H1 (cell line): Measurements from ENCODE around the gene LPCAT1. TPM values are rescaled to one million over a fixed set of nuclear protein-coding genes. Genes with fewer than 3 reads are reported as not detected.

Experiments used
- CTCF ChIA-PET: fragments of 300-600 bp; sonication (Branson Sonifier 250); formaldehyde crosslinking; loops from one replicate; lab custom pipeline; 2021; ENCODE audit not compliant: partially characterized antibody; lab: Charles Lee
- POLR2A ChIA-PET: fragments of 300-600 bp; sonication (Branson Sonifier 250); formaldehyde crosslinking; loops from one replicate; lab custom pipeline; 2021; ENCODE audit warnings: inconsistent platforms; ENCODE audit not compliant: partially characterized antibody; lab: Charles Lee
- DNase-seq, 2 experiments: peaks; one replicate each; pipeline versions ENCODE4 v3.0.0 to v3.0.0-alpha.2; 2010 to 2022; ENCODE audit warnings: low spot score in 2 of 2, low read depth in 1 of 2, mixed read lengths in 1 of 2
- FAIRE-seq: peaks from 2 replicates; lab custom pipeline; 2011; peaks lifted over from hg19 to GRCh38; lab: Jason Lieb, UNC
- H2AFZ ChIP-seq: 2 replicates; pipeline ENCODE4 v1.8.1; 2012; ENCODE audit warnings: low read length, inconsistent platforms
- H2AK5ac ChIP-seq: 2 replicates; pipeline ENCODE4 v1.6.1; 2013; ENCODE audit warnings: low read depth, low read length
- H2BK120ac ChIP-seq: replicated peaks from 2 replicates; pipeline ENCODE3; 2013; ENCODE audit warnings: low read depth, low read length, inconsistent platforms
- H2BK12ac ChIP-seq: 2 replicates; pipeline ENCODE4 v1.6.1; 2013; ENCODE audit warnings: low read depth, low read length
- H2BK15ac ChIP-seq: 2 replicates; pipeline ENCODE4 v1.6.1; 2013; ENCODE audit warnings: low read length
- H2BK20ac ChIP-seq: 2 replicates; pipeline ENCODE4 v1.6.1; 2013; ENCODE audit warnings: low read length
- H2BK5ac ChIP-seq: 2 replicates; pipeline ENCODE4 v1.6.1; 2013; ENCODE audit warnings: low read depth, low read length
- H3K14ac ChIP-seq: 2 replicates; pipeline ENCODE4 v1.6.1; 2013; ENCODE audit warnings: inconsistent platforms; ENCODE audit not compliant: insufficient read length
- H3K18ac ChIP-seq: 2 replicates; pipeline ENCODE4 v1.6.1; 2013; ENCODE audit warnings: low read length; ENCODE audit errors: extremely low read depth
- H3K23ac ChIP-seq: 2 replicates; pipeline ENCODE4 v1.6.1; 2013; ENCODE audit warnings: inconsistent platforms; ENCODE audit not compliant: insufficient read length
- H3K23me2 ChIP-seq: 2 replicates; pipeline ENCODE4 v1.6.1; 2013; ENCODE audit warnings: low read depth, low read length
- H3K27ac ChIP-seq: 2 replicates; pipeline ENCODE4 v1.6.1; 2011; ENCODE audit warnings: low read depth, low read length, inconsistent platforms
- H3K27me3 ChIP-seq, 4 experiments: replicated peaks in 1 of 4; 1 replicate in 1 of 4; 2 replicates in 3 of 4; pipeline versions ENCODE4 v1.6.1 to v1.8.1; 2011 to 2013; ENCODE audit warnings: low read length in 3 of 4, mild to moderate bottlenecking in 3 of 4, inconsistent platforms in 2 of 4, mixed read lengths in 2 of 4, moderate library complexity in 1 of 4; ENCODE audit not compliant: control insufficient read depth in 3 of 4, insufficient read depth in 3 of 4; ENCODE audit errors: extremely low read depth in 1 of 4
- H3K36me3 ChIP-seq, 4 experiments: 2 replicates each; pipeline versions ENCODE4 v1.6.1 to v1.8.1; 2011 to 2013; ENCODE audit warnings: mild to moderate bottlenecking in 4 of 4, low read length in 3 of 4, moderate library complexity in 2 of 4, control low read depth in 1 of 4, inconsistent platforms in 1 of 4; ENCODE audit not compliant: insufficient read depth in 4 of 4, control insufficient read depth in 2 of 4
- H3K4ac ChIP-seq: replicated peaks from 2 replicates; pipeline ENCODE3; 2013; ENCODE audit warnings: low read length, low read depth, mixed read lengths, inconsistent platforms; ENCODE audit not compliant: insufficient read length
- H3K4me1 ChIP-seq, 4 experiments: replicated peaks in 1 of 4; 1 replicate in 1 of 4; 2 replicates in 3 of 4; pipeline versions ENCODE4 v1.6.1 to v1.8.1; 2011 to 2013; ENCODE audit warnings: low read length in 3 of 4, inconsistent platforms in 2 of 4, mixed read lengths in 1 of 4; ENCODE audit not compliant: insufficient read depth in 4 of 4, control insufficient read depth in 3 of 4
- H3K4me2 ChIP-seq, 2 experiments: 2 replicates each; pipeline versions ENCODE4 v1.6.1 to v1.8.1; 2011 to 2013; ENCODE audit warnings: low read depth in 2 of 2, low read length in 2 of 2, control low read depth in 1 of 2, inconsistent platforms in 1 of 2, mild to moderate bottlenecking in 1 of 2; ENCODE audit not compliant: insufficient read depth in 1 of 2
- H3K4me3 ChIP-seq, 4 experiments: fragments of 200-600, 300-600 bp in 1 of 4; sonication (generic), shearing (Covaris generic), sonication (Bioruptor Twin) in 1 of 4; 2 replicates each; pipeline versions ENCODE4 v1.5.1 to v1.8.1; 2011 to 2016; ENCODE audit warnings: low read length in 4 of 4, low read depth in 3 of 4, control low read depth in 2 of 4, inconsistent platforms in 2 of 4, mild to moderate bottlenecking in 2 of 4, mixed read lengths in 1 of 4, moderate library complexity in 1 of 4; ENCODE audit not compliant: insufficient read depth in 2 of 4; ENCODE audit errors: extremely low read depth in 1 of 4
- H3K56ac ChIP-seq: replicated peaks from 2 replicates; pipeline ENCODE3; 2013; ENCODE audit warnings: low read depth, mild to moderate bottlenecking, mixed read lengths, low read length, inconsistent platforms; ENCODE audit not compliant: insufficient read length
- H3K79me1 ChIP-seq: 2 replicates; pipeline ENCODE4 v1.6.1; 2013; ENCODE audit warnings: low read depth, low read length, control low read depth
- H3K79me2 ChIP-seq, 2 experiments: 2 replicates each; pipeline versions ENCODE4 v1.6.1 to v1.8.1; 2012 to 2013; ENCODE audit warnings: low read length in 2 of 2, mild to moderate bottlenecking in 2 of 2, inconsistent platforms in 1 of 2; ENCODE audit not compliant: insufficient read depth in 2 of 2, control insufficient read depth in 1 of 2
- H3K9ac ChIP-seq, 4 experiments: replicated peaks in 1 of 4; 1 replicate in 1 of 4; 2 replicates in 3 of 4; pipeline versions ENCODE4 v1.6.1 to v1.8.1; 2011 to 2013; ENCODE audit warnings: low read depth in 3 of 4, low read length in 3 of 4, control low read depth in 2 of 4, mild to moderate bottlenecking in 2 of 4, moderate library complexity in 2 of 4, inconsistent platforms in 1 of 4; ENCODE audit errors: extremely low read depth in 1 of 4
- H3K9me3 ChIP-seq, 2 experiments: 2 replicates each; pipeline versions ENCODE4 v1.6.1 to v1.8.1; 2012 to 2013; ENCODE audit warnings: mild to moderate bottlenecking in 2 of 2, moderate library complexity in 2 of 2, control low read depth in 1 of 2, inconsistent platforms in 1 of 2, low read depth in 1 of 2, low read length in 1 of 2, mixed read lengths in 1 of 2; ENCODE audit not compliant: insufficient read depth in 2 of 2
- H4K20me1 ChIP-seq, 2 experiments: replicated peaks in 1 of 2; 2 replicates each; pipeline versions ENCODE3 to v1.8.1; 2011 to 2013; ENCODE audit warnings: inconsistent platforms in 2 of 2, low read length in 2 of 2, mild to moderate bottlenecking in 1 of 2; ENCODE audit not compliant: insufficient read depth in 2 of 2, control insufficient read depth in 1 of 2
- H4K5ac ChIP-seq: 2 replicates; pipeline ENCODE4 v1.6.1; 2013; ENCODE audit warnings: low read length, low read depth, mixed read lengths, inconsistent platforms; ENCODE audit not compliant: insufficient read length
- H4K8ac ChIP-seq: 2 replicates; pipeline ENCODE4 v1.8.0; 2013; ENCODE audit warnings: mild to moderate bottlenecking, moderate library complexity, low read length, inconsistent platforms; ENCODE audit not compliant: insufficient read depth; ENCODE audit errors: extremely low read depth
- H4K91ac ChIP-seq: replicated peaks from 2 replicates; pipeline ENCODE3; 2013; ENCODE audit warnings: low read length, mixed read lengths, inconsistent platforms; ENCODE audit not compliant: insufficient read length
- CREB1 ChIP-seq: IDR thresholded peaks from 2 replicates; pipeline ENCODE4 v1.6.1; 2012; ENCODE audit warnings: inconsistent platforms
- EZH2 ChIP-seq: fragments of 200-600 bp; sonication (generic); IDR thresholded peaks from 2 replicates; pipeline ENCODE4 v1.7.1; 2012; ENCODE audit warnings: low read depth, mild to moderate bottlenecking, moderate library complexity, low read length, inconsistent platforms; ENCODE audit not compliant: severe bottlenecking
- KDM1A ChIP-seq: fragments of 200-600, 300-600 bp; sonication (generic); IDR thresholded peaks from 2 replicates; pipeline ENCODE4 v1.7.1; 2016; ENCODE audit warnings: mild to moderate bottlenecking, low read length, borderline replicate concordance
- NANOG ChIP-seq: IDR thresholded peaks from 2 replicates; pipeline ENCODE4 v1.6.1; 2011; ENCODE audit warnings: low read length, low read depth, mild to moderate bottlenecking, inconsistent platforms; ENCODE audit not compliant: insufficient read depth, poor library complexity, severe bottlenecking
- RBBP5 ChIP-seq: IDR thresholded peaks from 2 replicates; pipeline ENCODE4 v1.7.1; 2012; ENCODE audit warnings: low read depth, mild to moderate bottlenecking, inconsistent platforms, low read length, moderate library complexity, borderline replicate concordance
- RFX5 ChIP-seq: IDR thresholded peaks from 2 replicates; pipeline ENCODE4 v1.6.1; 2011; ENCODE audit warnings: low read depth, low read length, improper control_type of control experiment, borderline replicate concordance
- SRF ChIP-seq: IDR thresholded peaks from 2 replicates; pipeline ENCODE4 v1.6.1; 2011; ENCODE audit warnings: mild to moderate bottlenecking, low read depth, low read length, moderate library complexity
- TBP ChIP-seq: IDR thresholded peaks from 2 replicates; pipeline ENCODE4 v1.6.1; 2011; ENCODE audit warnings: low read depth, low read length, improper control_type of control experiment
- TEAD4 ChIP-seq: IDR thresholded peaks from 2 replicates; pipeline ENCODE4 v1.6.1; 2012; ENCODE audit warnings: low read depth, low read length, inconsistent platforms, mixed read lengths
- YY1 ChIP-seq: IDR thresholded peaks from 2 replicates; pipeline ENCODE4 v1.6.1; 2011; ENCODE audit warnings: low read depth, mild to moderate bottlenecking, low read length
- ZNF274 ChIP-seq: IDR thresholded peaks from 2 replicates; pipeline ENCODE4 v1.7.0; 2012; ENCODE audit warnings: low read length, borderline replicate concordance; ENCODE audit errors: extremely low read depth
- WGBS, 2 experiments: shearing (Covaris generic) in 1 of 2; methylation state at CpG; one replicate each; pipeline versions ENCODE4 v1.1.6 to v1.1.7; 2013 to 2015; ENCODE audit warnings: low lambda C conversion rate in 2 of 2, mixed read lengths in 2 of 2, inconsistent platforms in 1 of 2, low coverage in 1 of 2, missing lambda C conversion rate in 1 of 2; ENCODE audit not compliant: insufficient replicate concordance in 2 of 2, insufficient coverage in 1 of 2, insufficient read length in 1 of 2; ENCODE audit errors: extremely low coverage in 1 of 2, missing lambda C conversion rate in 1 of 2; 5-methylcytosine and 5-hydroxymethylcytosine counted together
- polyA plus RNA-seq, 7 experiments: library from polyadenylated mRNA; depleted of rRNA in 3 of 7; stranded (reverse) in 5 of 7; unstranded in 2 of 7; fragments of >200 nt in 5 of 7; fragments of 200-250 nt in 2 of 7; gene quantifications; 1 replicate in 5 of 7; 2 replicates in 1 of 7; 4 replicates in 1 of 7; pipeline versions ENCODE4 v1.2.1 to v1.2.3, GENCODE V29; 2011 to 2013; ENCODE audit warnings: missing spikeins in 2 of 7, mixed read lengths in 2 of 7
- total RNA-seq: library from RNA; stranded (reverse); fragmentation: NEBNext Ultra II Directional; extraction: Animal tissue kit (Norgen Biotek cat#: 25700); gene quantifications from 2 replicates; pipeline ENCODE4 v1.2.1, GENCODE V29; 2021
- TF ChIP-seq, protein P1 (sequence below): IDR thresholded peaks from 2 replicates; pipeline ENCODE4 v1.6.1; 2011; ENCODE audit warnings: low read depth, mild to moderate bottlenecking, low read length; ENCODE audit not compliant: insufficient read depth

Gene LPCAT1
- total and polyA plus RNA-seq, 2 of the 8 experiments (the other 6 are each of a cell fraction or from before 2014, with no cell fraction given): 107 to 260 TPM

GRCh38 chr5:1552521-1553255 is 28.9 kb upstream of the LPCAT1 start:
- no peaks in the 10 kb centered on the region for H3K36me3 ChIP-seq
- H3K4me1 ChIP-seq: no peaks in the 10 kb centered on the region; a peak in 1 of 7 replicates
- H3K23ac ChIP-seq: no peak overlapping the region
- no peaks in the 10 kb centered on the region for H3K23me2 ChIP-seq
- no peak overlapping the region for H3K27ac ChIP-seq
- no peaks in the 10 kb centered on the region for H3K27me3 ChIP-seq
- H4K8ac ChIP-seq: no peak overlapping the region
- no peak overlapping the region for H2BK120ac ChIP-seq
- no peak overlapping the region for H3K56ac ChIP-seq
- H2BK15ac ChIP-seq: no peak overlapping the region
- WGBS, 2 experiments: 88% methylated on average over 33 of the region's 33 CpGs; no CpG with 5 or more reads in 1 of the 2 experiments
- H4K5ac ChIP-seq: no peak overlapping the region
- ChIA-PET CTCF (interaction anchor here (0.7 to 1.6 kb wide), 8 partner anchors 11 to 384 kb away, joined by 3 to 5 read pairs (median 4); no protein-coding TSS in a partner anchor), POLR2A (interaction anchor here (0.9 to 1.6 kb wide), 2 partner anchors 11 to 41 kb away, joined by 3 to 6 read pairs; no protein-coding TSS in a partner anchor)
- FAIRE-seq: no peak
- H3K9ac ChIP-seq: no peak overlapping the region
- no peak overlapping the region for H2AFZ ChIP-seq
- H3K79me1 ChIP-seq: no peaks in the 10 kb centered on the region
- H3K18ac ChIP-seq: no peak overlapping the region; the same call in 1 of the 2 replicates
- no peak overlapping the region for H3K14ac ChIP-seq
- no peaks in the 10 kb centered on the region for H3K9me3 ChIP-seq
- no peaks in the 10 kb centered on the region for H4K20me1 ChIP-seq
- no peak overlapping the region for H2AK5ac ChIP-seq
- H3K4me2 ChIP-seq: no peak overlapping the region
- peak in 1 of 2 experiments; percentile 45 for DNase-seq
- no peak overlapping the region for H2BK20ac ChIP-seq
- H2BK5ac ChIP-seq: no peak overlapping the region
- no peak overlapping the region for H4K91ac ChIP-seq
- H3K4ac ChIP-seq: no peak overlapping the region
- H2BK12ac ChIP-seq: no peak overlapping the region
- no peak overlapping the region for H3K4me3 ChIP-seq
- no peaks in the 10 kb centered on the region for H3K79me2 ChIP-seq
- TF ChIP-seq ZNF274 (no peak), RBBP5 (no peak), SRF (no peak), RFX5 (no peak), TEAD4 (no peak), TBP (no peak), YY1 (no peak), NANOG (no peak), CREB1 (no peak), EZH2 (no peak), KDM1A (no peak)
- TF ChIP-seq, protein P1, sequence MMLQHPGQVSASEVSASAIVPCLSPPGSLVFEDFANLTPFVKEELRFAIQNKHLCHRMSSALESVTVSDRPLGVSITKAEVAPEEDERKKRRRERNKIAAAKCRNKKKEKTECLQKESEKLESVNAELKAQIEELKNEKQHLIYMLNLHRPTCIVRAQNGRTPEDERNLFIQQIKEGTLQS: no peak
